Natural killer cell (primary cell): ENCODE measurements around the gene DSCAML1. TPM values are rescaled to one million over a fixed set of nuclear protein-coding genes. Genes with fewer than 3 reads are reported as not detected.

Experiments used
- ATAC-seq, 3 donors: fragments of 150-1000 bp in 2 of 3; fragments of 200-7000 bp in 1 of 3; cut with Tn5 transposase; 1 replicate in 1 of 3; 2 replicates in 2 of 3; pipeline ENCODE4 v1.10.0; 2021; ENCODE audit warnings: mild to moderate bottlenecking in 2 of 3, moderate library complexity in 2 of 3
- DNase-seq, 2 donors: peaks; one replicate each; pipeline versions ENCODE4 v3.0.0 to v3.0.0-alpha.2; 2013 to 2021; ENCODE audit warnings: mixed read lengths in 1 of 2
- H3K27ac ChIP-seq: one replicate; pipeline ENCODE4 v1.5.1; 2013; ENCODE audit warnings: mild to moderate bottlenecking, low read length
- H3K27me3 ChIP-seq: one replicate; pipeline ENCODE4 v1.6.1; 2013; ENCODE audit warnings: low read length; ENCODE audit not compliant: control insufficient read depth, insufficient read depth
- H3K36me3 ChIP-seq: one replicate; pipeline ENCODE4 v1.6.1; 2013; ENCODE audit warnings: low read length; ENCODE audit not compliant: control insufficient read depth, insufficient read depth
- H3K4me1 ChIP-seq: one replicate; pipeline ENCODE4 v1.6.1; 2013; ENCODE audit warnings: low read length; ENCODE audit not compliant: control insufficient read depth, insufficient read depth
- H3K4me3 ChIP-seq: one replicate; pipeline ENCODE4 v1.5.1; 2013; ENCODE audit warnings: low read length
- H3K9me3 ChIP-seq: one replicate; pipeline ENCODE4 v1.6.1; 2013; ENCODE audit warnings: low read length; ENCODE audit not compliant: control insufficient read depth, insufficient read depth
- H3K27ac Mint-ChIP-seq, 2 donors: one replicate each; pipeline ENCODE4 v1.8.0; 2022; ENCODE audit warnings: mild to moderate bottlenecking in 2 of 2, mixed read lengths in 2 of 2, moderate library complexity in 1 of 2
- H3K27me3 Mint-ChIP-seq, 2 donors: one replicate each; pipeline ENCODE4 v1.8.0; 2022; ENCODE audit warnings: low read depth in 2 of 2, mixed read lengths in 2 of 2
- H3K36me3 Mint-ChIP-seq: one replicate; pipeline ENCODE4 v1.8.0; 2022; ENCODE audit warnings: mixed read lengths
- H3K4me1 Mint-ChIP-seq, 2 donors: one replicate each; pipeline ENCODE4 v1.8.0; 2022; ENCODE audit warnings: mixed read lengths in 2 of 2
- H3K4me3 Mint-ChIP-seq: one replicate; pipeline ENCODE4 v1.8.0; 2022; ENCODE audit warnings: mild to moderate bottlenecking, moderate library complexity, mixed read lengths
- H3K9me3 Mint-ChIP-seq, 2 donors: one replicate each; pipeline ENCODE4 v1.8.0; 2022; ENCODE audit warnings: mixed read lengths in 2 of 2
- CTCF ChIP-seq: fragments of 200-600 bp; IDR thresholded peaks from one replicate; pipeline ENCODE4 v1.8.0; 2022; ENCODE audit warnings: antibody characterized with exemption
- WGBS: methylation state at CpG from one replicate; pipeline ENCODE4 v1.1.7; 2013; ENCODE audit warnings: missing lambda C conversion rate; ENCODE audit not compliant: insufficient coverage; 5-methylcytosine and 5-hydroxymethylcytosine counted together
- intact Hi-C: fragments of 100-400 bp; cut with micrococcal nuclease; formaldehyde crosslinking; loops from one replicate; pipeline ENCODE4 v1.14.2; 2022
- total RNA-seq, 4 donors: library from RNA; stranded (reverse); fragments of 120-200 nt in 1 of 4; gene quantifications; one replicate each; pipeline versions ENCODE4 v1.2.3 to v1.2.4, GENCODE V29; 2013 to 2022

DSCAML1 gene
- total RNA-seq, 3 donors from 2014 or later (not counting 1 experiment from before 2014, with no cell fraction given) = 0.66 TPM; not detected in 2

- H3K36me3 Mint-ChIP-seq = no peaks in the 10 kb centered on the region
- H3K4me3 Mint-ChIP-seq = no peak overlapping the region
- H3K4me1 Mint-ChIP-seq = no peaks in the 10 kb centered on the region
- ATAC-seq (no peak), DNase-seq (no peak)
- H3K27me3 Mint-ChIP-seq = peaks cover 13 to 18% of the 10 kb centered on the region in 2 donors
- intact Hi-C loops = no loop called here
- 58% methylated on average over 5 of the region's 6 CpGs for WGBS
- peaks cover 0 to 2% of the 10 kb centered on the region in 2 donors for H3K9me3 Mint-ChIP-seq
- no peaks in the 10 kb centered on the region for H3K27me3 ChIP-seq
- TF ChIP-seq CTCF = no peak
- no peak overlapping the region for H3K27ac Mint-ChIP-seq
- H3K27ac ChIP-seq = no peak overlapping the region
- H3K4me1 ChIP-seq = no peaks in the 10 kb centered on the region
- H3K9me3 ChIP-seq = no peaks in the 10 kb centered on the region
- H3K36me3 ChIP-seq = no peaks in the 10 kb centered on the region
- no peak overlapping the region for H3K4me3 ChIP-seq
Measured at GRCh38 chr11:117595440-117595839, 201.6 kb downstream of the DSCAML1 start.

GRCh38 chr11:117594721-117595120, 202.3 kb downstream of the DSCAML1 start:
- no peak for TF ChIP-seq CTCF
- Histone ChIP-seq H3K4me3 (no peak overlapping the region), H3K27ac (no peak overlapping the region), H3K9me3 (no peaks in the 10 kb centered on the region), H3K36me3 (no peaks in the 10 kb centered on the region), H3K27me3 (no peaks in the 10 kb centered on the region), H3K4me1 (no peaks in the 10 kb centered on the region)
- no peak for DNase-seq
- Mint-ChIP-seq H3K4me3 (no peak overlapping the region), H3K9me3 (peaks cover 0 to 2% of the 10 kb centered on the region in 2 donors), H3K27me3 (peaks cover 13 to 17% of the 10 kb centered on the region in 2 donors), H3K36me3 (no peaks in the 10 kb centered on the region), H3K27ac (no peak overlapping the region), H3K4me1 (no peaks in the 10 kb centered on the region)
- no peak for ATAC-seq
- no CpG with 5 or more reads among the region's 1 CpG for WGBS
- intact Hi-C loops = no loop called here

GRCh38 chr11:117593065-117593464, 204.0 kb downstream of the DSCAML1 start:
- no peaks in the 10 kb centered on the region for H3K4me1 ChIP-seq
- Mint-ChIP-seq H3K9me3 (peaks cover 0 to 2% of the 10 kb centered on the region in 2 donors), H3K27me3 (peaks cover 9 to 11% of the 10 kb centered on the region in 2 donors), H3K27ac (no peak overlapping the region), H3K36me3 (no peaks in the 10 kb centered on the region), H3K4me1 (no peaks in the 10 kb centered on the region), H3K4me3 (no peak overlapping the region)
- no peak overlapping the region for H3K27ac ChIP-seq
- no peaks in the 10 kb centered on the region for H3K36me3 ChIP-seq
- H3K9me3 ChIP-seq = no peaks in the 10 kb centered on the region
- H3K27me3 ChIP-seq = no peaks in the 10 kb centered on the region
- intact Hi-C loops = no loop called here
- DNase-seq = no peak
- WGBS = 89% methylated on average over 10 of the region's 10 CpGs
- H3K4me3 ChIP-seq = no peak overlapping the region
- no peak for ATAC-seq
- no peak for TF ChIP-seq CTCF

GRCh38 chr11:117591316-117592039, 205.5 kb downstream of the DSCAML1 start:
- Histone ChIP-seq H3K9me3 (no peaks in the 10 kb centered on the region), H3K27me3 (no peaks in the 10 kb centered on the region), H3K4me1 (no peaks in the 10 kb centered on the region), H3K36me3 (no peaks in the 10 kb centered on the region), H3K27ac (no peak overlapping the region), H3K4me3 (no peak overlapping the region)
- WGBS = 86% methylated on average over 16 of the region's 16 CpGs
- TF ChIP-seq CTCF = no peak
- H3K4me3 Mint-ChIP-seq = no peak overlapping the region
- no peaks in the 10 kb centered on the region for H3K9me3 Mint-ChIP-seq
- H3K4me1 Mint-ChIP-seq = no peaks in the 10 kb centered on the region
- no peaks in the 10 kb centered on the region for H3K36me3 Mint-ChIP-seq
- no peak for DNase-seq
- no peak overlapping the region for H3K27ac Mint-ChIP-seq
- peaks cover 7 to 11% of the 10 kb centered on the region in 2 donors for H3K27me3 Mint-ChIP-seq
- intact Hi-C loops = no loop called here
- no peak for ATAC-seq
